Measurements from ENCODE around the gene ARID2.

ARID2 gene

GRCh38 chr12:45833401-45833800, 103.9 kb downstream of the ARID2 start:
- TF ChIP-seq, protein P1, sequence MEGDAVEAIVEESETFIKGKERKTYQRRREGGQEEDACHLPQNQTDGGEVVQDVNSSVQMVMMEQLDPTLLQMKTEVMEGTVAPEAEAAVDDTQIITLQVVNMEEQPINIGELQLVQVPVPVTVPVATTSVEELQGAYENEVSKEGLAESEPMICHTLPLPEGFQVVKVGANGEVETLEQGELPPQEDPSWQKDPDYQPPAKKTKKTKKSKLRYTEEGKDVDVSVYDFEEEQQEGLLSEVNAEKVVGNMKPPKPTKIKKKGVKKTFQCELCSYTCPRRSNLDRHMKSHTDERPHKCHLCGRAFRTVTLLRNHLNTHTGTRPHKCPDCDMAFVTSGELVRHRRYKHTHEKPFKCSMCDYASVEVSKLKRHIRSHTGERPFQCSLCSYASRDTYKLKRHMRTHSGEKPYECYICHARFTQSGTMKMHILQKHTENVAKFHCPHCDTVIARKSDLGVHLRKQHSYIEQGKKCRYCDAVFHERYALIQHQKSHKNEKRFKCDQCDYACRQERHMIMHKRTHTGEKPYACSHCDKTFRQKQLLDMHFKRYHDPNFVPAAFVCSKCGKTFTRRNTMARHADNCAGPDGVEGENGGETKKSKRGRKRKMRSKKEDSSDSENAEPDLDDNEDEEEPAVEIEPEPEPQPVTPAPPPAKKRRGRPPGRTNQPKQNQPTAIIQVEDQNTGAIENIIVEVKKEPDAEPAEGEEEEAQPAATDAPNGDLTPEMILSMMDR (IDR thresholded peaks at IDR 0.05; ENCODE audit: control insufficient read depth, extremely low read depth, insufficient read depth) = no peak
- DNase-seq (ENCODE audit: low read depth) = no peak

GRCh38 chr12:45834809-45835208, 105.3 kb downstream of the ARID2 start:
- H3K4me3 ChIP-seq (ENCODE audit: low read depth, low read length) = no peak overlapping the region
- TF ChIP-seq, protein P1 (IDR thresholded peaks at IDR 0.05; ENCODE audit: control insufficient read depth, extremely low read depth, insufficient read depth) = no peak
- no peak for DNase-seq (ENCODE audit: low read depth)

More at GRCh38 chr12:45833401-45833800, 103.9 kb downstream of the ARID2 start:
- H3K4me3 ChIP-seq (ENCODE audit: low read depth, low read length) = no peak overlapping the region

DNA sequence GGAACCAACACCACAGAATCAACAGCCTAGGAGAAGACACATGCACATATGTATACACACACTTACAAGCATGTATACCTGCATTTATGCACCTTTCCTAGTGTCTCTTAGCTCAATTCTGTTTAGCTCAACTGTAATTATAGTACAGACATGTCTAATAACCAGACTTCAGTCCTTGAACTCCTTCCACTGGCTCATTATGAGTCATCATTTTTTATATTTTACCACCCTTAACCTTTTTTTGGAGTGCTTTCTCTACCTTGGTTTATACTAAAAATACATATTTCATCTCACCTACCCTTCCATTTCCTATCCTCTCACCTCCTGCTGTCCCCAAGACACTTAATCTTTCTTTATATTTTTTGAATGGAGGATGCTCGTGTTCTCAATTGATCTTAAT, 110.4 kb downstream of the ARID2 start:
- no peak overlapping the region for H3K4me3 ChIP-seq (ENCODE audit: low read depth, low read length)
- DNase-seq (ENCODE audit: low read depth) = no peak
- TF ChIP-seq, protein P1 (IDR thresholded peaks at IDR 0.05; ENCODE audit: control insufficient read depth, extremely low read depth, insufficient read depth) = no peak

DNA sequence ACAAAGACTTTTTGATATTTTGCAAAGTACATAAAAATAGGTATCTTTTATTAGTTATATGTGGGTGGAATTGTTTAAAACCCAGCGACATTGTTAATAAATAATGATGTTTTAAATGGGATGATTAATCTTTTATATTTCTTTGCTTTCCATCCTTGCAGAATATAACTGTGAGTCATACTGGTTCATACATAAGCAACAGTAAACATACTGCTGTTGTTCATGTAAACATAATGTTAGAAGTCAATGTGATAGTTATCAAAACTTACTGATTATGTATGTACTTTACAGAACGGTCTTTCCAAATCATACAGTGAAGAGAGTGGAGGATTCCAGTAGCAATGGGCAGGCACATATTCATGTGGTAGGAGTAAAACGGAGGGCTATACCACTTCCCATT, 119.8 kb downstream of the ARID2 start:
- DNase-seq (ENCODE audit: low read depth) = peak; percentile 58
- TF ChIP-seq, protein P1 (IDR thresholded peaks at IDR 0.05; ENCODE audit: control insufficient read depth, extremely low read depth, insufficient read depth) = no peak
- H3K4me3 ChIP-seq (ENCODE audit: low read depth, low read length) = no peak overlapping the region

- TF ChIP-seq, protein P1 (IDR thresholded peaks at IDR 0.05; ENCODE audit: control insufficient read depth, extremely low read depth, insufficient read depth) = no peak
- no peak for DNase-seq (ENCODE audit: low read depth)
Measured at GRCh38 chr12:45850302-45850701, 120.8 kb downstream of the ARID2 start.

GRCh38 chr12:45852508-45852907, 123.0 kb downstream of the ARID2 start:
- no peak for DNase-seq (ENCODE audit: low read depth)
- no peak overlapping the region for H3K4me3 ChIP-seq (ENCODE audit: low read depth, low read length)
- TF ChIP-seq, protein P1 (IDR thresholded peaks at IDR 0.05; ENCODE audit: control insufficient read depth, extremely low read depth, insufficient read depth) = no peak

More at GRCh38 chr12:45850302-45850701, 120.8 kb downstream of the ARID2 start:
- H3K4me3 ChIP-seq (ENCODE audit: low read depth, low read length) = no peak overlapping the region

GRCh38 chr12:45853550-45853949, 124.0 kb downstream of the ARID2 start:
- DNase-seq (ENCODE audit: low read depth) = no peak
- no peak overlapping the region for H3K4me3 ChIP-seq (ENCODE audit: low read depth, low read length)
- TF ChIP-seq, protein P1 (IDR thresholded peaks at IDR 0.05; ENCODE audit: control insufficient read depth, extremely low read depth, insufficient read depth) = no peak
